HG02798 (cell line): Measurements from ENCODE around the gene KIAA1549.

Experiments
- ATAC-seq: cut with Tn5 transposase; IDR thresholded peaks from one replicate; pipeline ENCODE4 v1.9.1; 2021; ENCODE audit warnings: mild to moderate bottlenecking; ENCODE audit not compliant: unreplicated experiment, poor library complexity

The KIAA1549 gene

DNA sequence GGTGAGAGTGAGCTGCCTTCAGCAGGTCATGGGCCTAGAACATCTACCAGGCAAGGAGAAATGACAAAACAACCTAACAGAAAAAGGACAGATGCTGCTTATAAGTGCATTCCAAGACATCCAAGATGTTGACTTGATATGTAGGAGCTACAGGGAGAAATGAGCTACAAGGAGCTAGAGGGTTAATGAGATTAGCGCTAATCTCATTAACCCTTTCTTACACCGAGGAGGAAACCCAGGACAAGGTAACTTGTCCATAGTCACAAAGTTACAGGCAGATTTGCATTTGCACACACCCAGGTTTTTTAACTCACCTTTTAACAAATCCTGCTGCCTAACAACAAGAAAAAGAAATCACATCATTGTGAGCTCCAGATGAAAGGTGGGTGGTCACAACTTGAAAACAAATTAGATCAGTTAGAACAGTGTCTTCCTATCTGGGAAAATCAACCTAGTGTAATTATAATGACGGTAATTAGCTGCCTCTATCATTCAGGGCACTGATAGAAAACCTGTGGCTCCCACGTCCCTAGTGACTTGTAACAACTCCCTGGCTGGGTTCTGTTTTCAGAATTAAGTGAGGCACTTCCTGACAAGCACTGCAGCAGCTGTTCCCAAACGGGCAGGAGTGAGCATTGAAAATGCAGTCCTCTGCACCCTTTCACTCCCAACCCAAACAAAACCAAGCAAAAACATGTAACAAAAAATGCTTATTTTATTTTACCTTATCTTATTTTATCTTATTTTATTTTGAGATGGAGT, 5.7 kb downstream of the KIAA1549 start:
- ATAC-seq: no peak

DNA sequence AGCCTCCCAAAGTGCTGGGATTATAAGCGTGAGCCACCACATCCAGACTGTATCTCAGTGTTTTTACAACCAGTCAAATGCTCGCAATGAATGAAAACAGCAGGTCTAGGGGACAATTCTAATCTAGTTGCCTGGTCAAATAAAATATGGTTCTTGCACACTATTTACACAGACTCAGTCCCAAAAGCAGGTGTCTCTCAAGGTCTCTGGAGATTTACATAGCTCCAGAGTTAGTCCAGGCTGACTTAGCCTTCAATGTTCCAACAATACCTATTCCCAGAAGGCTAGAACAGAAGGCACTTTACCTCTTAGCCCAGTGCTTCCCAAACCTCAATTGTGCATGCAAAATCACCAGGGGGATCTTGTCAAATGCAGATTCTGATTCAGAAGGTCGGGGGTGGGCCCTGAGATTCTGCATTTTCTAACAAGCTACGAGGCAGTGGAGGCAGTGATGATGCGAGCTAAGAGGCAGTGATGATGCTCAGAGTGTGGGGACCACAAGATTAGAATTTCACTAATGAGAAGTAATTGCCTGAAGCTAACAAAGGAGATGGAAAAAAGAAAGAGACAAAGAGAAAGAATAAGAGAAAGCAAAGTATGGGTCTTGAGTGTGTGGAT, 6.4 kb downstream of the KIAA1549 start:
- ATAC-seq: no peak

DNA sequence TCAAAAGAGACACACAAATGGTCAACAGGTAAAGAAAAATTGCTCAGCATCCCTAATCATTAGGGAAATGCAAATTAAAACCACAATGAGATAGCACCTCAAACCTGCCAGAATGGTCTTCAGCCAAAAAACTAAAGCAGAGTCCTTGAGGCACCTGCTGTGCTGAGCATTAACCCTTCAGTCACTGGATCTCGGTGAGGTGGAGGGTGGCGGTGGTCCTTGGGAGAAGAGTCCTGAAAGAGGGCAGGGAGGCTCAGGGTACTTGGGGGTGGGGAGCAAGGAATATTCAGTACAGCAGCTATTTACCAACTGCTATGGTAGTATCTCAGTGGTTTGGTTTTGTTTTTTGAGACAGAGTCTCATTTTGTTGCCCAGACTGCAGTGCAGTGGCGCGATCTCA, 7.1 kb downstream of the KIAA1549 start:
- no peak for ATAC-seq

DNA sequence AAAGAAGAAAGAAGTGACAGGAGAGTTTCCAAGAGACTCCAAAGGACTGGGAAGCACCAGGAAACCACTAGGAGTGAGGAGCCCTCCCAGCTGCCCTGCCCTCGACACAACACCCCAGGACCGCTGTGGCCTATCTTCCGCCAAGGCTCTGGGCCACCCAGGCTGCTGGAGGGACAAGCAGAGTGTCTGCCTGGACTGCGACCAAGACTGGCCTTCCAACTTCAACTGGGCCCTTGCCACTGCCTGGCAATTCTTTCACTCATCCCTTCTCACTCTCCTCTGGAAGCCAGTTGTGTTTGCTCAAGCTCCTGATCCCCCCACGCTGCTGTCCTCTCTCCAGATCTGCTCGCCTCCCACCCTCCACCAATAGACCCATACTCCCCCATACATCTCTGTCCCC, 10.2 kb downstream of the KIAA1549 start:
- ATAC-seq: no peak

DNA sequence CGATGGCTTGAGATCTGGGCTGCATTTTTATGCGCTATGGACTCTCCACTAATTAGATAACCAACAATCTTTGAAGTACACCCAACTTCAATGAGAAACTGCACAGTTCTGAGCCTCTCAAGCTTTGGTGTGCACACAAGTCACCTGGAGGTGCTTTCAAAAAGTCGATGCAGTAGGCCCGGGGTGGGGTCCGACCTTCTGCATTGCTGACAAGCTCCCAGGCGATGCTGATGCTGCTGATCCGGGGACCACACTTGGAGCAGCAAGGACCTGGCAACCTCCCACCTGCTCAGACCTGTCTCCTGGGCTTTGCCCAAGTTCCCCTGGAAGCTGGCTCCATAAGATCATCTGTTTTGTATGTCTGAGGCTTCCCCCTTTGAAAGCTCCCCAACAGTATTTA, 10.7 kb downstream of the KIAA1549 start:
- no peak for ATAC-seq

DNA sequence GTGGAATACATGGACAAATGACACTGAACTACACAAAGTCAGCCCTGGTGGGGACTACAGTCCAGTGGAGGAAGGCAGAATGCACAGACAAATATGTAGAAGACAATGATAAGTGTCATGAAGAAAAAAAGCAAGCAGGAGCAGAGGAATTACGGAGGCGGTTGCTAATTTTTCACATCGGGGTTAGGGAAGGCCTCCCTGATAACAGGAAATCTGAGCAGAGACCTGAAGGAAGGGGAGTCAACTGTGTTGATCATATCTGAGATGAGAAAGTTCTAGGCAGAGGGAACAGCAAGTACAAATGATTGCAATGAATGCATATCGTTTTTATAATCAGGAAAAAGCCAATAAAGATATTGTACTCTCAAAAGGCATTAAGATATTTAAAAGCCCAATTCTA, 14.0 kb downstream of the KIAA1549 start:
- no peak for ATAC-seq

DNA sequence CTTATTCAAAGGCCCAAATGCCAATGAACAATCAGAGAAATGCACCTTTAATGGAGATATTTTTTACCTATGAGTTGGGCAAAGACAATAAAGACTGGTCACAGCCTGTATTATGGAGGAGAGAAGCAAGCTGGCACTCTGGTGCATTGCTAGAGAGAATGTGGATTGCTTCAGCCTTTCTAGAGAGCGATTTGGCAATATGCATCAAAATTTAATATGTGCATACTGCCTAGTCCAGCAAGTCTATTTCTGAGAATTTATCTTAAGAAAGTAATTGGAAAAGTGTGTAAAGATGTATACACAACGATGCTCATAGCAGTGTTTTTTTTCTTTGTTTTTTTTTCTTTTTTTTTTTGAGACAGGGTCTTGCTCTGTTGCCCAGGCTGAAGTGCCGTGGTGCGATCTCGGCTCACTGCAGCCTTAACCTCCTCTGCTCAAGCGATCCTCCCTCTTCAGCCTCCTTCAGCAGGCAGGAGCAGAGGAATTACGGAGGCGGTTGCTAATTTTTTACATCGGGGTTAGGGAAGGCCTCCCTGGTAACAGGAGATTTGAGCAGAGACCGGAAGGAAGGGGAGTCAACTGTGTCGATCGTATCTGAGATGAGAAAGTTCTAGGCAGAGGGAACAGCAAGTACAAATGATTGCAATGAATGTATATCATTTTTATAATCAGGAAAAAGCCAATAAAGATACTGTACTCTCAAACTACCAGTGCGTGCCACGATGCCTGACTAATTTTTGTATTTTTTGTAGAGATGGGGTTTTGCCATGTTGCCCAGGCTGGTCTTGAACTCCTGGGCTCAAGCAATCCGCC, 16.4 kb downstream of the KIAA1549 start:
- ATAC-seq: no peak

DNA sequence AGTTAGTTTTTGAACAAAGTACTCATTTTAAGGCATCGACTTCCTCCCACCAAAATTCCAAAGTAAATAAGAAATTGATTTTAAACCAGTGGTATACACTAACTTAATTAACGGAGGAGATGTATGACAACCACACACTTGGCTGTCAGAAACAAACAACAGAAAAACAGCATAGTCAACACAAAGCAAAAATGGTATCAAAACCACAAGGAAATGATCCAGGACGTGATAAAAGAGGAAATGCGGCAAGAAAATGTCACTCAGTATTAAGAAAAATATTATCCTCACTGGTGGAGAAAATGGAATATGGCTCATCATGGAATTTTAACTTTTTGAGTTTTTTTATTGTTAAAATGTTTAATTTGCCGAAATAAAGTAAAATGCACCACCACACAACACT, 17.5 kb downstream of the KIAA1549 start:
- no peak for ATAC-seq

DNA sequence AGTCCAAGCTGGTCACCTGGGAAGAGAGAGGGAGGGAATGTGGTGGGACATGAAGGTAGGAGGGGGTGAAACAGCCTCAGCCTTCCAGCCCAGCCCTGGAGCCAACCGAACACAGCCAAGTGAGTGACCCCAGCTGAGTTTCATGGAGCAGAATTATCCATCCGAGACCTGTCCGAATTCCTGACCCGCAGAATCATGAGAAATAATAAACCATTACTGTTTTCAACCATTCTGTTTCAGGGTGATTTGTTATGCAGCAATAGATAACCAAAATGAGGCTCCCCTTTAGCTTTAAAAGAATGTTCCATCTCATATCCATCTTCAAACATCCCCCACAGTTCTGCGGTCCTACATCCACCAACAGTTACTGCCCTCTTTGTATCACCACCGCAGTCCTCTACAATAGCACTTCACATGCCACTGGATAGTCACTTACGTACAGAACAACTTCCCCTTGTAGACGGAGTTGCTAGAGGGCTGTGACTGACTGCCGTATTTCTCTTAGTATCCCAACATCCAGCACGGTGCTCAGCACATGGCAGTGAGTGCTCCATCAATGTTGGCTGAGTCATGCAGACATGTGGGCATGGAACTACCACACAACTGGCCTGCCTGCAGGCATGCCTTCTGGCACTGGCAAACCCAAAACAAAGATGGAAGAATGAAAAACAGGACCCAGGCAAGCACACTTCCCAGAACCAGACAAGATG, 18.5 kb downstream of the KIAA1549 start:
- ATAC-seq: no peak

DNA sequence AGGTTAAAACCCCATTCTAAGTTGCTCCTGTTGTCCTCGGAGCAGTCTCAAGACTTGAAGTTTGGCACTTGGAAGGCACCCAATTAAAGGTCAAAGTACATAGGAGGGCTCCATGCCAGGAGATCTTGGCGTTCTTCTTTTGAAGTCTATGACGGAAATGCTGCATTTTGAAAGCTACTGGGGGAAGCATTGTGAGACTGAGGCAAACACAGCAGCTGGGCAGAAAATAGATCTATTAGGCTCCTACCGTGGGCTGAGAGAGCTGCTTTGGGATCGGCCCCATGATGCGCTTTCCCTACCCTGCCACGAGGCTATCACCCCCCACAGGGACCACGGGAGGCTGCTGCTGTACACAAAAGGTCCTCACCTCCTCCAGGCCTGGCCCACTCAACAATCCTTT, 20.0 kb downstream of the KIAA1549 start:
- no peak for ATAC-seq

DNA sequence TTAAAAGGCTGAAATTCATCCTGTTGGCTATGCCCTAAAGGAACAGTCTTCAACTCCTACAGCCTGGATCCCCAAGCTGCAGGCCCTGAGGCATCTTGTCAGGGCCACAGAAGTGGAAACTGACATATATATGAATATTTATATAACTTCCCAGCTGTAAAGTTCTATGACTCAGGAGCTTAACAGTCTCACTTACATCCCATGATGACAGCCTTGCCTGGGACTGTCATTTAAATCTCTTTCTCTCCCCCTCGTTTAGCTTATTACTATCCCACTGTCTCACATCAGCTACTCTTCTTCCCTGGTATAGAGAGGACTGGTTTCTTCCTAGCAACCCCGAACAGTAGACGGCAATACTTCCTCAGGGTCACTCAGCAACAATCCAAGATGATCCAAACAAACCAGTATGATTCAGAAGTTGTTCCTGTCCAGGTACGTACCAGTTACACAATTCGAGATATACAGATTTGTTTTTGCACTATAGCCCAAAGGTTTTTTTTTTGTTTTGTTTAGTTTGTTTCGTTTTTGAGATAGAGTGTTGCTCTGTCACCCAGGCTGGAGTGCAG, 22.7 kb downstream of the KIAA1549 start:
- ATAC-seq: no peak

DNA sequence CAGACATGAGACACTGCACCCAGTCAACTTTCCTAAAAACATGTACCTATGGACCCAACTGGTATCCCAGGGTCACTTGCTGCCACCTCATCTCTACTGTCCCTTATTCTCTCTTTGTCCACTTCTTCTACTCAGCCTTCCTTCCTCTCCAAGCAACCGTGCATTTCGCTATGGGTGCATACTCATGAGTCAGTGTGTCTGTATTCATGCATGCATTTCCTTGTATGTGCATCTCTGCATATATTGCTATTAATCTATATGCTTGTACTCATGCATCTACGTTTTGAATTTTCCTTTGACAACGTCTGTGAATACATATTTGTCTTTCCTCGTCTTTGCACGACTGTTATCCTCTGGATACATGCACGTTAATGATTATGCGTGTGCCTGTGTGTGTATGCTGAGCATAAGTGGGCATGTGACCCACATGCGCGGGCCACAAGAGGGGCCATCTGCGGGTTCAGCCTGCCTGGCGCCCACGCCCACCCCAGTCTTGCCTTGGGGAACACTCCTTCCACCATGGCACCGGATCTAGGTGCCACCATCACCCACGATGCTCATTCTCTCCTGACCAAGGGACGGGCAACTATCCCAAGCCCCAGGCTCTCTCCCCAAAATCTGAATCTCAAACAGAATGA, 23.3 kb downstream of the KIAA1549 start:
- ATAC-seq: no peak

DNA sequence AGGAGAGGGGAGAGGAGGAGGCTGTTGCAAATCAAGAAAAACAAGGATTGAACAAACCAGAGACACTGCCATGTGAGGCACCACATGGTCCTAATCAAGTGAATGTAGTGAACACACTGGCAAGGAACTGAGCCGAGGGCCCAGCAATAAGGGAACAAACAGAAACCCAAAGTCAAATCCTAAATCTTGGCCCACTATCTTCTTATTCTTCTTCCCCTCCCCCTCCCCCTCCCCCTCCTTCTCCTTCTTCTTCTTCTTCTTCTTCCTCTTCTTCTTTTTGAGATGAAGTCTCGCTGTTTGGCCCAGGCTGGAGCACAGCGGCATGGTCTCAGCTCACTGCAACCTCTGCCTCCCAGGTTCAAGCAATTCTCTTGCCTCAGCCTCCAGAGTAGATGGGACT, 24.0 kb downstream of the KIAA1549 start:
- ATAC-seq: no peak

DNA sequence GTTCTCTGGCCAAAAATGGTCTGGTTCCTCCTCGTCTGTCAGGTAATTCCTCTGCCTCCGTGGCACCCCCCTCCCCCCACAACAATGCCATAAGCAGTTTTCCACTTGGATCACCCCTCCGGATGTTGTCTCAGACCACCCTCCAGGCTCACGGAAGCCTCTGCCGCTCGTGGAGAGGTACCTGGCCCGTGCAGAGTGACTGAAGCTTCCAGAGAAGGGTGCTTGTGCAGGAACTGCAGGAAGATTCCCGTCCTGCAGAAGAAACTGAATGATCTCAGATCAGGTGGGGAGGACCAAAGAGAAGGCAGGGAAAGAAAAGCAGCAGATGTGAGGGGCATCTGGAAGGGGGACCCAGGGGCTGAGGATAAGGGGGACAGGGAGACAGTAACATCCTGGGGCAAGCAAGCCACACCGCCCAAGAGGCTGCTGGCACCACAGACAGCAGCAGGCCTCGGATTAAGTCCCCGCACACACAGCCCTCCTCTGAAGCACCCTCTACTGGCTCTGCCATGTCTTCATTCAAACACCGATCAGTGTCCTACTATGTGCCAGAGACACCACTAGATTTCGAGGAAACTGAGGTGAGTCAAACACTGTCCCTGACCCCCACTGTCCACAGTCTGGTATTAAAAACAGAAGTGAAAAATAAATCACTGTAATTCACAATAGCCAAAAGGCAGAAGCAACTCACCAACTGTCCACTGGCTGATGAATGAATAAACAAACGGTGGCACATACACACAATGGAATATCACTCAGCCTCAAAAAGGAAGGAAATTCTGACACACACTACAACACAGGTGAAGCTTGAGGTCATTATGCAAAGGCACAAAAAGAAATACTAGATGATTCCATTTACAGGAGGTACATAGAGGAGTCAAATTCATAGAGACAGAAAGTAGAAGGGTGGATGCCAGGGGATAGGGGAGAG, 26.4 kb downstream of the KIAA1549 start:
- ATAC-seq: no peak

DNA sequence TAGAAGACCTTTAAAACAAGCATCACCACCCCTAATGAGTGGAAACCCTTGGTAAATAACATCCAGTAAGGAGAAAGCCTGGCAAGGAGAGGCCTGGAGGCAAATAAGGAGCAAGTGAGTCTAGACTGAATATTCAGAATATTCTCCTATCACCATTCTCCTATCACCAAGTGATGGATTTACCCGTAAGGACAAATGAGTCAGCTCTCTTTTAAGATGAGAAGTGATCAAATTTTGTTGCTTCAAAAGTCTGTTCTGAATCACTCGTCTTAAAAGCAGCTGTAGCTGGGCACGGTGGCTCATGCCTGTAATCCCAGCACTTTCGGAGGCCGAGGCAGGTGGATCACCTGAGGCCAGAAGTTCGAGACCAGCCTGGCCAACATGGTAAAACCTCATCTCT, 28.4 kb downstream of the KIAA1549 start:
- ATAC-seq: no peak

DNA sequence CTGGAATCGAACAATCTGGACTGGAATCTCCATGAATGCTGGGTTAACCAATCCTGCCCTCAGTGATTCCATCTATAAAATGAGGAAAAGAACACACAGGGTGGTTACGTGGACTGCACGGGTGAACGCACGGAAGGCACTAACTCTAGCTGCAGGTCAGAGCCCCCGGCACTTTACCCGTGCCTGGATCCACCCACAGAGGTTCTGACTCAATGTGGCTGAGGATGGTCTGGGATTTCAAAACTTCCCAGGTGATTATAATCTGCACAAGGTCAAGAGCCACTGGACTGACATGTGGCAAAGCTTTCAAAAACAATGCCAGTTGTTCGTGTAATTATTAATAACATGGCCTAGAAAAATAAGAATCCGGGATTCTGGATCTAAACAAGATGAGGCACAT, 29.2 kb downstream of the KIAA1549 start:
- ATAC-seq: no peak

DNA sequence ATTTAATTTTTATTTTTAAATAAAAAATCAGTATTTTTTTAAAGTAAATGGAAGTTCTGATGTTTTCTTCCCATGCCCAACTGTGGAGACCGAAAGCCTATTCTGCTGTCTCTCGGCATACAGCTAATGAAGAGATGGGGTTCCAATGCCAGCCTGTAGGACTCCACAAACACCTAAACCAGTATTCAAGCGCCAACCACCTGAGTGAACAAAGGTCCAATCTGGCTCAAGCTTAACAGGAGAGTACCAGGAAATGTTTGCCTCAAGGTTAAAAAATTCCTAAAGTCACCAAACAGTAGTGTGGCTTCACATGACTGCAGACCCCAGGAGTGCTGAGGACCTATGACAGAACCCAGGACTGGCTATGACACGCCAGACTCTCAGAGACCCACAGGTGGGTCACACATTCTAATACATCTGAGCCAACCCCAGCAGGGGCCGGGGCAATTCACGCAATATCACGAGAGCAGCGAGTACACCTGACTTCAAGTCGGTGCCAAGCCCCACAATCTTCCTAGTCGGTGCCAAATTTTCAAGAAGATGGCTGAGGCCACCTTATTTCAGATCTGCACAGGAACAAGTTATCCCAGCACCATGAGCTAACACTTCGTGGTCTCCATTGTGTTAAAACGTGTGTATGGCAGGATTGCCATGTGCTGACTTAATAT, 31.6 kb downstream of the KIAA1549 start:
- no peak for ATAC-seq

DNA sequence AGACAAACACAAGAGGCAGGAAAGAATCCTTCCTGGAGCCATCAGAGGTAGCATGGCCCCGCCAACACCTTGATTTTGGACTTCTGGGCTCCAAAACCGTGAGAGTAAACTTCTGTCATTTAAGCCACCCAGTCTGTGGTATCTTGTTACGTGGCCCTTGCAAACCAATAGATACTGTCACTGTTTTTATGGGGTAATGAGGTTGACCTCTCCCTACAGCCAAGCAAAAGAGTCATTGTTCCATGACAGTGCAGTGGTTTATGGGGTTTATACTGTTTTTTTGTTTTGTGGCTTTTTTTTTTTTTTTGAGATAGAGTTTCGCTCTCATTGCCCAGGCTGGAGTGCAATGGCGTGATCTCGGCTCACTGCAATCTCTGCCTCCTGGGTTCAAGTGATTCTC, 32.8 kb downstream of the KIAA1549 start:
- no peak for ATAC-seq
